ENCODE data around the gene MAML2.

Gene MAML2

GRCh38 chr11:96008161-96008720 is 334.8 kb downstream of the MAML2 start:
- DNase-seq (ENCODE audit: low read depth) = no peak

- no peak for DNase-seq (ENCODE audit: low read depth)
Measured at GRCh38 chr11:96006037-96006436, 337.0 kb downstream of the MAML2 start.

DNA sequence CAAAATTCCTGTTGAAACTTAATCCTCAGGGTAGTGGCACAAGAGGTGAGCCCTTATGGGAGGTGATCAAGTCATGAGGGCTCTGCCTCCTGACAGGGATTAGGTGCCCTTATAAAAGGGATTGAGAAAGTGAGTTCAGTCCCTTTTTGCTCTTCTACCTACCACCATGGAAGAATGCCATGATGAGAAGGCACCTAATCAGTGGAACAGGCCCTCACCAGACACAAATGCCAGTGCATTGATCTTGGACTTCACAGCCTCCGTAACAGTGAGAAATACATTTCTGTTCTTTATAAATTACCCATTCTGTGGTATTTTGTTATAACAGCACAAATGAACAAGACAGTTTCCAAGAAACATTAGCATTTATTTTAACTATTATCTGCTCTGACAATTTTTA is 338.1 kb downstream of the MAML2 start:
- DNase-seq (ENCODE audit: low read depth) = no peak

DNA sequence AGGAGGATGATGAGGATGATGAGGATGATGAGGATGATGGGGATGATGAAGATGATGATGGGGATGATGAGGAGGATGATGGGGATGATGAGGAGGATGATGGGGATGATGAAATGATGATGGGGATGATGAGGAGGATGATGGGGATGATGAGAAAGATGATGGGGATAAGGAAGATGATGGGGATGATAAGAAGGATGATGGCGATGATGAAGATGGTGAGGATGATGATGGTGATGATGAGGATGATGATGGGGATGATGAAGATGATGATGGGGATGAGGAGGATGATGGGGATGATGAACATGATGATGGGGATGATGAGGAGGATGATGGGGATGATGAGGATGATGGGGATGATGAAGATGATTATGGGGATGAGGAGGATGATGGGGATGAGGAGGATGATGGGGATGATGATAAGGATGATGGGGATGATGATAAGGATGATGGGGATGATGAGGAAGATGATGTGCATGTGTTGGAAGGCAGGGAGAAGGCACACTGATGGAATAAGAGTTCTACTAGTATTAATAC is 340.2 kb downstream of the MAML2 start:
- DNase-seq (ENCODE audit: low read depth) = no peak

DNA sequence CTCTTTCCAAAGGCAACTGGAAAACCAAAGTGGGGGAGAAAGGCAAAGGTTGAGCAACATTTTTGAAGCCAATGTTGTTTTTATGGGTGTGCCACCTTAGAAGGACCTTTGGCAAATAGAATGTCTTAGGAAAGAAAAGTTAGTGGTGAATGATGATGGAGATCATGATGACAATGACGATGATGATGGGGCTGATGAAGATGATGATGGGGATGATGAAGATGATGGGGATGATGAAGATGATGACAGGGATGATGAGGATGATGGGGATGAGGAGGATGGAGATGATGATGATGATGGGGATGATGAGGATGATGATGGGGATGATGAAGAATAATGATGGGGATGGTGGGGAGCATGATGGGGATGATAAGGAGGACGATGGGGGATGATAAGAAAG is 340.7 kb downstream of the MAML2 start:
- no peak for DNase-seq (ENCODE audit: low read depth)

DNA sequence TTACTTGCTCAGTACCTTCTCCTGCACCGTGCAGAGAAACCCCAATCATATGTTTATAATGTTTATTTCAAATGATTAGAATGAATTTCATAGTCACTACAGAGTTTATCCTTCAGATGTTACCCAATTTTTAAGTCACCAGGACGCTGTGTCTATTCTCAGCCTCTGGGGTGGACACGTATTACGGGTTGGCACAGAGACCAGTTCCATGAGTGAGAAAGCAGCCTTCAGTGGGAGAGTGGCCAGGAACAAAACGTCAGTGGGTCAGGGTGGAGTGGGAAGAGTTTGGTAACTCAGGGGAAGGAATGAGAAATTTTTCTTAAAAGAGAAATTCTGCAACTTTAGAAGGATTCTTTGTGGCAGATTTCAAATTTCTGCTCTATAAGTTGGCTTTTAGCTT is 342.0 kb downstream of the MAML2 start:
- no peak for DNase-seq (ENCODE audit: low read depth)

DNA sequence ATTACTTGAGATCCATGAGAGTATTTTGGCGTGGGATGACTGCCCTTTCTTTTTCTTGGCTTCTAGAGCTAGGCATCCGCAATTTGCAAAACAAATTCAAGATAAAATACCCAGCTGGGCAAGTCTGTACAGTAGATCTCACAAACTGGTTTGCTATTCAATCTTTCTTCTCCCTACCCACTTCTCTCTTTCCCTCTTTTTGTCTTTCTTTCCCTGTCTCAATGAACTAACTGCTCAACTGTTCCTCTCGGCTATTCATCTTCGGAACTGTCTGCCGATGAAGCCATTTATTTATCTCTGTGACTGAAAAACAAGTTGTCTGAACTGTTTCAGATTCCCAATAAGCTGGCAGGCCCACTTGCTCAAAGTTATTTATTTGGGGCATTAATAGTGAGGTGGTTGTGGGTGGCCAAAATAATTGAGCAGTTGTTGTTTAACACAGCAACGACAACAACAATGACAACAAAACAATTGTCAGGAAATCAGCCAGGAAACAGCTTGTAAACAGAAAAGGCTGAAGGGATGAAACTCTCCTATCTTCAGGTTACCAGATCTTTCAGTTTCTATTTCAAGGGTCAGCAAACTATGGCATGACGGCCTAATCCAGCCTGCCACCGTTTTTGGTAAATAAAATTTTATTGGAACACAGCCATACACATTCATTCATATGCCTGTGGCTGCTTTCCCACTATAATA is 343.1 kb downstream of the MAML2 start:
- no peak for DNase-seq (ENCODE audit: low read depth)

- no peak for DNase-seq (ENCODE audit: low read depth)
Measured at GRCh38 chr11:95996621-95997235, 346.3 kb downstream of the MAML2 start.

- no peak for DNase-seq (ENCODE audit: low read depth)
Measured at GRCh38 chr11:95994329-95994728, 348.7 kb downstream of the MAML2 start.

DNA sequence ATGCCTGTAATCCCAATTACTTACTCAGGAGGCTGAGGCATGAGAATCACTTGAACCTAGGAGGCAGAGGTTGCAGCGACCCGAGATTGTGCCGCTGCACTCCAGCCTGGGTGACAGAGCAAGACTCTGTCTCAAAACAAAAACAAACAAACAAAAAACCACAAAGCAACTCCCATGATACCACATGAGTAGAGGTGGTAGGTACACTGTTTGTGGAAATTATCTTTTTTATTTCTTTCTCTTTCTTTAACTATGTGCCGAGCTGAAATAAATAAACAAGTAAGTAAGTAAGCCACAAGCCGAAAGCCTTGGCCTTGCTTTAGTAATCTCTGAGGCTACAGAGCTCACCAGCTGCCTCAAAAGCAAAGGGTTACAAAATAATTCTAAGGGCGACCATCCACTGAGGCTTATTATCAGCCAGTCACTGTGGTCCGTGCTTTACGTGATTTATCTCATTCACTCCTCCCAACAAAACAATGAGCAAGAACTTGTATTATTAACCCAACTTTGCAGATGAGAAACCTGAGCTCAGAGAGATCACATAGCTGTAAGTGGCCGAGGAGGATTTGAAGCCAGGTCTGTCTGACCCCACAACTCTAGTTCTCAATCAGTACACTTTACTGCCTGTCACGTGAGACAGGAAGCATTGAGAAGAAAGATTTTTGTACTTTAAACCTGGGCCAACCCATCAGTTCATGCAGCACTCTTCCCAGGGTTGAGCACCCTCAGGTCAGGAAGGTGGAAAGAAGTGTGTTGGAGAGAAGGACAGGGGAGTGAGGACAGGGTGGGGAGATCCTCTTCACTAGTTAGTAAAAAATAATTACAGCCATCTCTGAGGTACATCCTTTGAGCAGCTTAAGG is 349.3 kb downstream of the MAML2 start:
- DNase-seq (ENCODE audit: low read depth) = no peak

- peak; percentile 26 for DNase-seq (ENCODE audit: low read depth)
Measured at GRCh38 chr11:95991545-95991944, 351.4 kb downstream of the MAML2 start.

DNA sequence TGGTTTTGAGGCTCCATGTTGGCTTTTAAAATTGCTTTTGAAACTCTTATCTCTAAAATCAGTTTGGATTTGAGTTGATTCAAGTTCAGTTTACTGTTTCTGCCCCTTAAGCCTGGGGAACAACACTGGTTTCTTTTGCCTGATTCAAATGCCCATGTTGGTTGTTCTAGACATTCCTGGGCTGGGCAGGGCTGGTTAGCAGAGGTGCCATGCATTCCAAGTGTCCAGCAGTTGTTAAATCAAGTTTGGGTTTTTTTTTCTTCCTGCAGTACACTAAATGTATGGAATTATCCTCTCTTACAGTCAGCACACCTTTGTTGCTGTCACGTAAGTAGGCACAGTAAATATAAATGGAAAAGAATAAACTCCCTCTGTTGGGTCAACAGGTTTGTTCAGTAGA is 351.9 kb downstream of the MAML2 start:
- DNase-seq (ENCODE audit: low read depth) = peak; percentile 82

- no peak for DNase-seq (ENCODE audit: low read depth)
Measured at GRCh38 chr11:95989780-95990179, 353.2 kb downstream of the MAML2 start.

- DNase-seq (ENCODE audit: low read depth) = no peak
Measured at GRCh38 chr11:95989076-95989605, 353.9 kb downstream of the MAML2 start.

DNA sequence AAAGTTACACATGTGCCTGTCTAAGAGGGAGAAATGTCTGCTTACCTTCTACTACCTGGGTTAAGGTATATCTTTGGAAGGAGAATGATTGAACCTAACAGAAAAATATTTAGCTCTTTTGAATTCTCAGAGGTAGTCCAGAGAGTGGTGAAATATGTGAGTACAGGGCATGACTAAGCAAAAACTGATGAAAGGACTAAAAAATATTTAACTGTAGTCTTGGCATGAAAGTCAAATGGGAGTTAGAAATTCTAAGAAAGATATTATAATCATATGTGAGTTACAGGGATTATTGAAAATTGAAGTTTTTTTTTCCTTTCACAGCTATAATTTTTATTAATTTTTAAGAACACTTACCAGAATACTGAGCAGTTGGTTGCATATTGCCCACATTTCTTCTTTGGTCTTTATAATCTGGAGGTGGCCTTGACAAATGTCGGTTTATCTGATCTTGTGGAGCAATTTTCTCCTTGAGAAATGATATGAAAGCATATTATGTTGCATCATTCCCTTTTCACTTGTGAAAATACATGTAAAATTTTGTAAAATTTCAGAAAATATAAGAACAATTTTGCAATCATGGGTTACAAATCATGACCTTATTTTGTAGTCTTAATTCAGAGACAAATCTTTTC is 357.7 kb downstream of the MAML2 start:
- no peak for DNase-seq (ENCODE audit: low read depth)

- no peak for DNase-seq (ENCODE audit: low read depth)
Measured at GRCh38 chr11:95984072-95984471, 358.9 kb downstream of the MAML2 start.

GRCh38 chr11:95977534-95978174 is 365.3 kb downstream of the MAML2 start:
- DNase-seq (ENCODE audit: low read depth) = peak; percentile 45

DNA sequence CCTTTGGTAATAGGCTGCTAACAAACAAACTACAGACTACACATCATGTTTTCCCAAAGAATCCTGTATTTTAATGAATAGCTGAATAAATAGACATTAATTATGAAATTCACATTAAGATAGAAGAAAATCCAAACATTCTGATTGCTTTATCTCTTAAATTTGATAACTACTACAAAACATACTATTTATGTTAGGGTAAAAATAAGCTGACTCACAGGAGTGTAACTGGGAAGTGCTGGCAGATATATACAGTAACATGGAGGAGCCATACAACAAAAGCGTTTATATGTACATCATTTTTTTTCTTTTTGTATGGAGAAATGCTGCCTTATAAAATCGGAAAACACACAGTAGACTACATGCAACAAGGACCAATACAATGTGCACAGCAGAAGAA is 366.4 kb downstream of the MAML2 start:
- DNase-seq (ENCODE audit: low read depth) = no peak

GRCh38 chr11:95975343-95975742 is 367.7 kb downstream of the MAML2 start:
- no peak for DNase-seq (ENCODE audit: low read depth)

- DNase-seq (ENCODE audit: low read depth) = no peak
Measured at GRCh38 chr11:95972060-95972459, 370.9 kb downstream of the MAML2 start.

- DNase-seq (ENCODE audit: low read depth) = no peak
Measured at GRCh38 chr11:95968585-95968984, 374.4 kb downstream of the MAML2 start.

All from HS-27A (cell line).